ENCODE data around the gene GGT5. TPM values are rescaled to one million over a fixed set of nuclear protein-coding genes. Genes with fewer than 3 reads are reported as not detected.

The GGT5 gene
- polyA plus RNA-seq, 4 donors, result 0.67 to 31.2 (median 10.0) TPM

Other genes with a start within 250 kb of the GGT5 start
- gene GSTT4, start 239.6 kb downstream of the GGT5 start, polyA plus RNA-seq, result not detected
- gene CABIN1, start 233.8 kb downstream of the GGT5 start, polyA plus RNA-seq, result 10 to 100 TPM; 19.7 to 45.7 (median 32.2) TPM
- 10 to 100 TPM in 2 of 4 donors, 1 to 10 TPM in 2; 6.1 to 82.9 (median 11.3) TPM for gene SUSD2, start 63.6 kb downstream of the GGT5 start, polyA plus RNA-seq
- gene SPECC1L, start 25.7 kb upstream of the GGT5 start, polyA plus RNA-seq, result 10 to 100 TPM in 2 of 4 donors, 1 to 10 TPM in 2; 6.0 to 29.9 (median 9.9) TPM
- 1 to 10 TPM in 3 of 4 donors, under 1 TPM in 1; 0.67 to 9.0 (median 2.5) TPM for gene ADORA2A, start 182.5 kb upstream of the GGT5 start, polyA plus RNA-seq

Data from small intestine (tissue), 4 donors.